Cerebellar nuclear complex (tissue), 1 donor: ENCODE data around the gene AMIGO2.

ENCODE experiments used
- DNase-seq, 2 experiments: peaks; one replicate each; lab custom pipeline; 2025; lab: John Stamatoyannopoulos, UW

AMIGO2 gene

GRCh38 chr12:47033789-47034555 lies 45.8 kb downstream of the AMIGO2 start:
- DNase-seq = no peak

GRCh38 chr12:47033081-47033480 lies 46.7 kb downstream of the AMIGO2 start:
- no peak for DNase-seq

- DNase-seq = no peak
These were observed 47.1 kb downstream of the AMIGO2 start for GRCh38 chr12:47032644-47033043.

- DNase-seq = no peak
These were observed 49.9 kb downstream of the AMIGO2 start for GRCh38 chr12:47029903-47030302.

- DNase-seq = no peak
These were observed 50.6 kb downstream of the AMIGO2 start for GRCh38 chr12:47028981-47029708.

GRCh38 chr12:47028186-47028585 lies 51.6 kb downstream of the AMIGO2 start:
- DNase-seq = no peak
